HPDE6-E6E7 (cell line): ENCODE measurements around the gene PIAS1.
"Not testable (repeated sequence)": the region's sequence is repeated elsewhere in the genome, so short reads cannot be mapped to it uniquely, and the experiment has no call there.

Experiments
- DNase-seq: peaks from one replicate; pipeline ENCODE4 v3.0.0; 2011; ENCODE audit warnings: missing footprints; ENCODE audit errors: extremely low spot score

The PIAS1 gene

DNA sequence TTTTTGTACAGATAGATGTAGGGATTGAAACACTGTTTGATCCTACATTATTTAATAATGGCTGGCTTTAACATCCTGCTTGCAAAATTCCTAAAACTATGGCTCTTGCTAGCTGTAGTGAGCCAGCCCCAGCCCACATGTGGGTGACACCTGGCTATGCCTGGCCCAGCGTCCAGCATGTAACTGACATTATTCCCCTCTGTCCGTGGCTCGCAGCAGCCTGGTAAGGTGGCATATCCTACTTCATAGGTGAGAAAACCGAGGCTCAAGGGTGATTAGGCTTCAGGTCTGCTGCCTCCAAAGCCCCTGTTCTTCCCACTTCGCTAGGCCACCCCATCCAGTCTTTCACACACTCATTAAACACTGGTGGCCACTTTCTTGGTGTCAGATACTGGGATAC lies 149.4 kb downstream of the PIAS1 start:
- DNase-seq: no peak

DNA sequence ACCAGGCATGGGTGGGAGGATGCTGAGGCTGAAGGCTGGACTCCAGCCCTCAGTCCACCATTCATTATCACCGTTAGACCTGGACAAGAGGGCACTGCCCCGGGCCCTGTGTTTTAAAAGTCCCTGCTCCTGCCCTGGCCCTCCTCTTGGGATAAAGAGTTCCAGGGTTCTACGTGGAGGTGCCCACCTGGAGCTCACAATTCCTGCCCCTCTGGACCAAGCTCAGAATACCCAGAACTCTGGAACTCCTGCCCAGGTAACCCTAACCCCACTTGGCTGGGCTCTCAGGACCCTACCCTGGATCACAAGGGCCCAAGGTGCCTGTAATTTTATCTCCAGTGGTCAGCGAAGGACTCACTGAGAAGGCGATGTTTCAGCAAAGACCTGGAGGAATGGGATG lies 149.8 kb downstream of the PIAS1 start:
- DNase-seq: no peak

- no peak for DNase-seq
Measured at GRCh38 chr15:68204361-68204760, 150.2 kb downstream of the PIAS1 start.

- DNase-seq: no peak
Measured at GRCh38 chr15:68204776-68205557, 150.9 kb downstream of the PIAS1 start, which contains the start of gene CALML4. Gene CALML4, minus strand, starts transcription at chr15:68205332. Its CDS starts 85 bp downstream, at chr15:68205247.

GRCh38 chr15:68205558-68205944 lies 151.4 kb downstream of the PIAS1 start:
- DNase-seq: no peak

GRCh38 chr15:68205954-68206539 lies 151.9 kb downstream of the PIAS1 start:
- DNase-seq: no peak

- DNase-seq: no peak
Measured at GRCh38 chr15:68206711-68207151, 152.6 kb downstream of the PIAS1 start.

GRCh38 chr15:68207176-68207935 lies 153.2 kb downstream of the PIAS1 start:
- DNase-seq: no peak

DNA sequence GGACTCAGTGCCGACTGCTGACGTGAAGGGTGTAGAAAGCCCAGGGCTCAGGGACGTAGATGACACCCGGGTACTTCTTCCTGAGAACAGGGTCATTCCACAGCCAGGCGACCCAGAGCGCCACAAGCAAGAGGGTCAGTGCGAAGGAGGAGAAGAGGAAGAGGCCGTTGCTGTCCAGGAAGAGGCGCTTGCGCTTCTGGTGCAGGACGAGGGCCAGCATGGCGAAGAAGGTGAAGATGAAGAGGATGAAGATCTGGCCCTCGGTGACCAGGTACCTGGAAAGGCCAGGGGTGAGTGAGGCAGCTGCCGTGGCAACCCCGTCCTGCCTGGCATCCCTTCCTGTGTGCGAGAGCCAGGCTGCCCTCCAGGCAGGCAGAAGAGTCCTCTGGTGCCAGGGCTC lies 154.0 kb downstream of the PIAS1 start:
- no peak for DNase-seq

- DNase-seq: no peak
Measured at GRCh38 chr15:68208636-68209240, 154.6 kb downstream of the PIAS1 start.

DNA sequence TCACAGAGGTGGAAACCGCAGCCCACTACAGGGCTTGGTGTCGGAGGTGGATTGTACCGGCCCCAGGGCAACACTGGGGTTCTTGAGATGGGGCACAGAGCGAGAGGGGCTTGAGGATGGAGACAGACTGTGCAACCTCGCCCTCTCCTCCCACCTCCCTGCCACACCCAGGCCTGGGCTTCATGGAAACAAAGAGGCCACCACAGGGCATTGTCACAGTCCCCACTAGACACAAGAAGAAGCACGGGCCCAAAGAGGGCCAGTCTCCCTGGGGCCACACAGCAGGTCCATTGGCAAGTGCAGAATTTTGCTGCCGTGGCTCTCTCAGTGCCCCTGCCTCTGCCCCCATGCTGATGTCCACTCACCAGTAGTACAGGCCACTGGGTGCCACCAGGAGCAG lies 155.2 kb downstream of the PIAS1 start:
- no peak for DNase-seq

DNA sequence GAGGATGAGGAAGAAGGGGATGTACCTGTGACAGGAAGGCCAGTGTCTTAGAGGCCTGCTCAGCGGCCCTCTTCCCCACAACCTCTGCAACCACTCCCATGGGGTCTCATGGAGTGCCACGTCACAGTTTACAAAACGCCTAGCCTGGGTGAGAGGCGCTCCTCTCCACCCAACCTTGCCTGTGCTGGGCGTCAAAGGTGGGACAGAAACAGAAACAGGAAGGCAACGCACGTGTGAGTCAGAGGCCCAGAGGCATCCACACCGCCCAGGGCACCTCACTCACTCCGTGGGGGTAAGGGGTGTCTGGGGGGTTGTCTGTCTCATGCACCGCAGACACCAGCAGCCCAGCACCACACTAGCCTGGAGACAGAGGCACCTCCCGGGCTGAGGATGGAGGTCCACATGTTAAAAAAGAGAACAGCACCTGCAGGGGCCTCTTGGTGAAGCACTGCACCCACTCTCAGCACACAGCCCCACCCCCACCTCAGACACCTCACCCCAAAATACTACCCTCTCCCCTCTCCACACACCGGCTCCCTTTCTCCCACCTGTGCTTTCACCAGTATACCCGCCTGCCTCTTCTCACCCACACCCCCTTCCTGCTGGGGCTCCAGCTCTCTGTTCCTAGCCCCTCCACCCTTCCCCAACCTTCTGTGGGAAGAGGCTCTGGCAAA lies 155.8 kb downstream of the PIAS1 start:
- peak; percentile 60 for DNase-seq

- DNase-seq: no peak
Measured at GRCh38 chr15:68210409-68210756, 156.3 kb downstream of the PIAS1 start.

DNA sequence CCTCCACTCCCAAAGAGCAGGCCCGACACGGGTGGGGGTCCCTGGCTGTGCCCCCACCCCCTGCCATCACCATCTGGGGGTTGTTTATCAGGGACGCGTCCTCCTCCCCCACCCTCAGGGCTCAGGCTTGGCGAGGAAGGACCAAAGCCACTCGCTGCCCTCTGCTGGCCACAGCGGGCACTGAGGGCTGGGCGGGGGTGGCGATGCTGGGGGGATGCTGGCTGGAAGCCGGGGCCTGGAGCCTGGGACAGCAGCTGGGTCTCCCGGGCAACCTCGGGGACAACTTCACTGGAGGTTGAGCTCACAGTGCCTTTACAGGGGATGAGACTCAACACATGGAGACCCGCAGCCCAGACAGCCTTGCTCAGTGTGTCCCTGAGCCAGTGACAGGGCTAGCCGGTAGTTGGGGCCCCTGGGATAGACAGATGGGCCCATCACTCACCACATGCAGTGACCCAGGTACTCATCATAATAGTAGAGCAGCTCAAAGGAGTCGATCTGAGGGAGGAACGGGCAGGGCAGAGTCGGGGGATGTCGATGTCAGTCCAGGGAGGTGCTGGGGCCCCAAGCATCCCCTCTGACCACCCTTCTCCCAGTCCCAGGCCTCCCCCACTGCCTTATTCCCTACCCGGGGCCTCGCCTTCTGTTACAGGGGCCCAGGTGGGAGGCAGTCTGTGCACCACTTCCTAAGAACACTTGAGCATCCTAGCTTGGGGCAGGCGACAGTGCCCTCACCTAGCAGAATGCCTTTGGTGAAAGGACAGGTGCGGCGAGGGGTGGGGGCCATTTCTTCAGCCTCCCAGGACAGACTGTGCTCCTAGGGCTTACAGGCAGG lies 156.9 kb downstream of the PIAS1 start:
- peak; percentile 50 for DNase-seq

DNA sequence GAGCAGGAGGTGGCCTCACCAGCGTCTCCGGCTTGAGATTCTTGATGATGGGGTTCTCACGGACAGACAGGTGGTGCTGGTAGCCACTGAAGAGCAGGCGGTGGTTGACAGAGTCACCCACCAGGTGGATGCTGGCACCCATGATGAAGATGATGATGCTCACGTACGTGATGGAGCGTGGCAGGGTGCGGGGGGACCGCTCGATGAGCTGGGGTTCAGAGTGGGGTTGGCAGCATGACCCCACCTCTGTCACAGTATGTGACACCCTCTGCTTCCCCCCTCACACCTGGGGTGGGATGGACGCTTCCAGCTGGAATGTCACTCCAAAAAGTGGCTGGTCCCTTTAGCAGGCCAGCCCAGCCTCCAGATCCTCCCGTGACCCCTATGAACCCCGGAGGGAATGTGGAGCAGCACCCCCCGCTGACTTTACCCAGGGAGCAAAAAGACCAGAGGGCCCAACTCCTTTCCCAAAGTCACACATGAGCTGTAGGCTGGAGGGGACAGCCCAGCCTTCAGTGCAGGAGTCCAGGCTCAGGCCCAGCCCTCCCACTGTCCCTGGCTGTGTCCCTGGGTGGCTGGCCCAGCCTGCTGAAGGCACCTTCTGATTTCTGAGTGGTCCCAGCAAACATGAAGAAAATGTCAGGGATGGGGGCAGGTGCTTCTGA lies 157.7 kb downstream of the PIAS1 start:
- DNase-seq: no peak

- not testable (repeated sequence) for DNase-seq
Measured at GRCh38 chr15:68213491-68213845, 159.4 kb downstream of the PIAS1 start.

DNA sequence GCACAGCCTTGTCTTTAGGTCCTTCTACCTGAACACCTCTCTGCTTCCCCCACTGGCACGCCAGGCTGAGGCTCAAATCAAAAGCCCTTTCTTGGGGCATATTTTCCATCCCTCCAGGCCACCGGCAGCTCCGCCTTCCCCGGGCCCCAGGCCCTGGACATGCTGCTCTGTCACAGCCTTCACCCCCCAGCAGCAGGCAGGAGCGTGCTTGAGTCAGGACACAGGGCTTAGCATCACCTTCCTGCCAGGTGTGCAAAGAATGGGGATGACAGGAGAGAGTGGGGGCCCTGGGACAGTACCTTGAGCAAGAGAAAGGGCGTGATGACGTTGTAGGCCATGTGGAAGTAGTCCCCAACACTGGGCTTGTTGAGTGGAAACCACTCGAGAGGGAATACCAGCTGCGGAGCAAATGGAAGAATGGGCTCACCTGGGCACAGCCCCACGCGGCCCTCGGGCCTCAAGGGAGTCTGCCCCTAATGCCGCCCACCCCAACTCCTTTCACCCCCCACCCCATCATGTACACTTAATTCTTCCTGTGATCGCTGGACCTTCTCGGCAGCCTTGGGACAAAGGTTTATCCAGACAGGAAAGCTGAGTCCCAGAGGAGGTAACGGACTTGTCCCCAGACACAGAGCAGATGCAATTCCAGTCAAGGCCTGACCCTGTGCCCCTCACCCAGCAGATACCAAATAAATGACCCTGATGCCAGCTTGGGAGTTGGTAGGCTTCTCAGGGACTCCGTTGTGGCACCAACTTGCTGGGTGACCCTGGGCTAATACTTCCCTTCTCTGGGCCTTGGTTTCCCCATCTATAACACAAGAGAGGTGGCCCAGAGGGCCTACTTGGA lies 160.1 kb downstream of the PIAS1 start:
- no peak for DNase-seq

- DNase-seq: no peak
Measured at GRCh38 chr15:68214838-68215254, 160.7 kb downstream of the PIAS1 start.

- DNase-seq: no peak
Measured at GRCh38 chr15:68217341-68217740, 163.2 kb downstream of the PIAS1 start.
